ENCODE data around the gene ESR1.

DNA sequence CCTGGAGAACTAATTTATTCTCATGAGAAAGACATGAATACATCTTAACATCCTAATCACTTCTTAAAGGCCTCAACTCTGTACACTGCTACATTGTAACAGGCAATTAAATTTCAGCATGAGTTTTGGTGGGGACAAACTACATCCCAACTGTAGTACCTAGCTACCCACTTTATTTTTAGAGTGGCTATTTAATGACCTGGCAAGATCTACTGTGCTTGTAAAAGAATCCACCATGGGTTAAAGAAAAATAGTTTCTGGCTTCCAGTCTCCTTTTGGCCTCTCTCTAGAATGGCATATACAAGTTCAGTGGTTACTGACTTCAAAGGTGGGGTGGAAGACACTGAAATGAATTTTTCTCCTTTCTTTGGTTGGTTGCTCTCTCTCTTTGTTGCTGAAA lies 193.9 kb downstream of the ESR1 start:
- TF ChIP-seq, protein P1, sequence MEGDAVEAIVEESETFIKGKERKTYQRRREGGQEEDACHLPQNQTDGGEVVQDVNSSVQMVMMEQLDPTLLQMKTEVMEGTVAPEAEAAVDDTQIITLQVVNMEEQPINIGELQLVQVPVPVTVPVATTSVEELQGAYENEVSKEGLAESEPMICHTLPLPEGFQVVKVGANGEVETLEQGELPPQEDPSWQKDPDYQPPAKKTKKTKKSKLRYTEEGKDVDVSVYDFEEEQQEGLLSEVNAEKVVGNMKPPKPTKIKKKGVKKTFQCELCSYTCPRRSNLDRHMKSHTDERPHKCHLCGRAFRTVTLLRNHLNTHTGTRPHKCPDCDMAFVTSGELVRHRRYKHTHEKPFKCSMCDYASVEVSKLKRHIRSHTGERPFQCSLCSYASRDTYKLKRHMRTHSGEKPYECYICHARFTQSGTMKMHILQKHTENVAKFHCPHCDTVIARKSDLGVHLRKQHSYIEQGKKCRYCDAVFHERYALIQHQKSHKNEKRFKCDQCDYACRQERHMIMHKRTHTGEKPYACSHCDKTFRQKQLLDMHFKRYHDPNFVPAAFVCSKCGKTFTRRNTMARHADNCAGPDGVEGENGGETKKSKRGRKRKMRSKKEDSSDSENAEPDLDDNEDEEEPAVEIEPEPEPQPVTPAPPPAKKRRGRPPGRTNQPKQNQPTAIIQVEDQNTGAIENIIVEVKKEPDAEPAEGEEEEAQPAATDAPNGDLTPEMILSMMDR (IDR thresholded peaks at IDR 0.05) = no peak
- TF ChIP-seq POLR2A (IDR thresholded peaks at IDR 0.05) = no peak

Data from uterus (tissue), 2 donors.